NCI-H2196 treated with DMSO at 0.1 percent for 48 hours (cell line): Measurements from ENCODE around the gene POU6F2.

Experiments
- DNase-seq: peaks from one replicate; lab custom pipeline; 2025; ENCODE audit not compliant: unreplicated experiment; lab: John Stamatoyannopoulos, UW

The POU6F2 gene

GRCh38 chr7:39105720-39106119, 128.0 kb downstream of the POU6F2 start:
- DNase-seq: no peak

GRCh38 chr7:39125846-39126245, 148.1 kb downstream of the POU6F2 start:
- no peak for DNase-seq

DNA sequence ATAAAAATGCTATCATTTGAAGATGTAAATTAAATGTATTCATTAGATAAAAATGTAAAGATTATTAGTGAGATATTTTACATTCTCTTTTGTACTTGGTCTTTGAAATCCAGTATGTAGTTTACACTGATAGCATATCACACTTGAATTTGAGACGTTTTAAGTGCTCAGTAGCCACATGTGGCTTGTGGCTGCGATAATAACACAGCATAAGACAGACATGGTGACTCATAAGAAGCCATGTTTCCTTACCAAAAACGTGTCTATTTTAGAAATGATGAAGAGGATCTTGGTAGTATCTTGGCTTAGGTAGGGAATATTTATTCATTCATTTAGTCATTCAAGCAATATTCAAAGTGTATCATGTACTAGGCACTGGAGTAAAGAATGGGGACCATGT, 149.3 kb downstream of the POU6F2 start:
- no peak for DNase-seq

DNA sequence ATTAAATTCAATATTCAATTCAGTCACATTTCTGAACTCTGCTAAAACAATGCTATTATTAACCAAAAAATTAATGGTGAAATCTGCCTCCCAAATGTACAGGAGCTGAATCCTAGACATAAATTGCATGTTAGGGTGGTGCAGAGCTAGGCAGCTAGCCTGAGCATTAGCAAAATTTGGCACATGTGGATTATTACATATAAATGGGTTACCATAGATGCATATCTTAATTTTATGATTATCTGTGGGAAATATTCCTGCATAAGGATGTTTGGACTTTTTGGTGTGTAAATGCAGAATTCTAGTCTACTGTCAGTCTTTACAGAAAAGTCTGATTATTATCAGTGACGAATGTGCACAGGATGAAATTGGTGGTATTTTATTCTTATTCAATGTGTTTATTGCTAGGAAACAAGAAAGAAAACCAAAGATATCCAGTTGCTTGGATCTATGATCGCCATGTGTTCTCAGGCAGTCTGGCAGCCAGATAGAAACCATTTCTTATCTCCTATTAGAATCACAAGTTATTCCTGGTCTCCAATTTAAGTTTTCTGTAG, 150.7 kb downstream of the POU6F2 start:
- no peak for DNase-seq

- no peak for DNase-seq
Observed at GRCh38 chr7:39130274-39130673, 152.6 kb downstream of the POU6F2 start.

DNA sequence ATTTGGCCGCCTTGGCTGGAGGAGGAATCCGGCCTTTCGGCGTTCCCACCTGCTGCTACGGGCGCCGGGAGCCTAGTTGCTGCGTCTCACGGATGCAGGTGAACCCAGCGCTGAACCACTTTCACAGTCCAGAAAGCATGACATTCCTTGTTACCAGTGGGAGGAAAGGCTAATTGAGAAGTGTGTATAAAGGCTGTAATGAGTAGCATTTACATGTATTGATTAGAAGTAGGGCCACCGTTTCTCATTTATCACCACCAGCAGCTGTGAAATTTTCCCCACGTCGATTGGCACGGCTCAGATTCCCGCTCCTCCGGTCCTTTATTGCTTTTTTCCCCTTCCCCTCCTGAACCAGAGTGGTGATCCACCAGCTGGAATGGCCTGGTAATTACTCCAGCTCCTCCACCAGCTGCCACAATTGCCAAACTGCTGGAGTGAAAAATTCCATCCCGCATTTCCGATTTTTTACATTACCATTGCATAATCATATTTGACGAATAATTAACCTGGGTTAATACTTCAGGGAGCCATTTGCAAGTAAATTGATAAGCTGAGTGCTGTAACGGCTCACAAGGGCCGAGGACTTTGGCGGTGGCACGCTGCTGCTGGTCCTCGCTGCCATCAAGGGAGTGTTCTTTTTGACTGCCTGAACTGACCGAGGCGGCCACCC, 153.3 kb downstream of the POU6F2 start:
- no peak for DNase-seq

DNA sequence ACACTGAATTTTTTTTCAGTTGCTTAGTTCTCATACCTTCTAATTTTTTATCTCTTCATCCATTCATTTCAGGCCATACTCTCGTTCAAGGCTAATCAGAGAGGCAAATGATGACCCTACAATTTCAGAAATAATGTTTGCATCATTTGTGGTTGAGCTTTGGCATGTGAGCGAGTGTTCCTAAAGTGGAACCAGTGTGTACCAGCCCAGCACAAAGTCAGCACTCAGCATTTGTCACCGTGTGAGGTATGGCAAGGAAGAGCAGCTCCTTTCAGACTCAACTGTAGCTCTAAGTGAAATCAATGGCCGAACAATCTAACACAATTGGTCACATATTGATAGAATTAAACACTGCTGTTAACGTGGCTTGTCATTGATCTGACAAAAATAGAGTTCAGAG, 154.6 kb downstream of the POU6F2 start:
- DNase-seq: no peak

- no peak for DNase-seq
Observed at GRCh38 chr7:39133088-39133487, 155.4 kb downstream of the POU6F2 start.

- no peak for DNase-seq
Observed at GRCh38 chr7:39137480-39137879, 159.8 kb downstream of the POU6F2 start.

DNA sequence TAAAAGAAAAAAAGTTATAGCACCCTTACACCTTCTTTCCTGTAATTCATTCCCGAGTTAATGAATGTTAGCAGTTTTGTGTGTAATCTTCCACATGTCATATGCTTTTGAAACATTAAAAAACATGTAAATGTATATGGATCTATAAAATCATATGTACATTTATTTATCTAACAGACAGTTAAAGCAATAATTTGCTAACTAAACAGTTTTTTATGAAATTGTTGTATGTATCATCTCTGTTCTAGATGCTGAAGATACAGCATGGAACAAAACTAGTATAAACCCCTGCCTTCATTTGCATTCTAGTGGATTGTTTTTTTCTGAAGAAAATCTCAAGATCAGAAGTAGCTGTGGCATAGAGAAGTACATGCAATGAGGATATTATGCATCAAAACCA, 165.0 kb downstream of the POU6F2 start:
- no peak for DNase-seq

- no peak for DNase-seq
Observed at GRCh38 chr7:39144420-39144819, 166.7 kb downstream of the POU6F2 start.

DNA sequence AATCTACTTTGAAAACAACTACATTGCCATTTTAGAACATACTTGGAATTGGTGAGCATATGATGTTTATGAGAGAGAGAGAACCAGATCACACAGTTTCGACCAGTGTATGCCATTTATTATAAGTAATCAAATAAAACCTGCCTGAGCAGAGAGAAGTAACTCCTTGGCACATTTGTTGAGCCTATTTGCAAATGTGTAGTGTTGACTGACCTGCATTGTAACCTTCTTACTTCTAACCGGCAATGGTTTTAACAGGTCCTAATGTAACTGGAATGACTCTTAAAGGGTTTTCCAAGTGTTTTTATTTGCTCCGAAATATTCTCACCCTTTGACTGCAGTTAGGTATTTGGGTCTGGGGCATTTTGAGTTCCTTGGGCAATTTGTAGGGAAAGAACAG, 167.6 kb downstream of the POU6F2 start:
- DNase-seq: no peak

DNA sequence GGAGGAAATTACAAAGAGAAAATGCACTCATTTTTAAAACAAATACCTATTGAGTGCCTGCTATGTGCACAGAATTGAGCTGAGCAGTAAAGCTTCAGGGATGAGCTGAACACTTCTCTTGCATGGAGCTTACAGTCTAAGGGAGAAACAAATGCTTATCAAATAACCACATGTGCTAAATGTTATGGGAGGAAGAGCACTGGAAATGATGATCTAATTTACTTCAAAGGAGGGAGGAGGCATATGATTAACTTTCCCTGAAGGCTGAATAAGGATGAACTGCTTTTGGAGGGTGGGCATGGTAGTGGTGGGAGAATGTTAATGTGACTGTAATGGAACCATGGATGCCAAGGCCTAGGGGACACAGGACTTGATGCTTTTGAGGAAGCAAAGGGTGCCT, 168.2 kb downstream of the POU6F2 start:
- no peak for DNase-seq

DNA sequence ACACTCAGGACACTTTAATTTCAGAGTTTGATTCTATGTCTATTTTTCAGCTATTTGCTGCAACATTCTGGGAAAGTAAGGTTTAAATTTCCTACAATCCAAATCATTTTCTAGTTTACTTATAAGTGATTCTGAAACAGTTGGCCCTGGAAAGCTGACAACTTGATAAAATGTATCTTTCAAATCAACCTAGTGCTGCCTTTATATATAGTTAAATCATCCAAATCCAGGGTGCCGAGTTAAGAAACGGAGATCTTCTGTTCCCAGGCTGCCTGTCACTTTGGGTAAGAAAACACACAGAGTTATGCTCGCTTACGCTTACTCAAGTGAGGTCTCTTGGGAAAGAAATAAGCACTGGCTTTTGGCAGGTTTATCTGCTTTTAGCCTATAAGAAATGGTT, 175.0 kb downstream of the POU6F2 start:
- no peak for DNase-seq

- no peak for DNase-seq
Observed at GRCh38 chr7:39153113-39153512, 175.4 kb downstream of the POU6F2 start.

- no peak for DNase-seq
Observed at GRCh38 chr7:39153647-39154046, 175.9 kb downstream of the POU6F2 start.

DNA sequence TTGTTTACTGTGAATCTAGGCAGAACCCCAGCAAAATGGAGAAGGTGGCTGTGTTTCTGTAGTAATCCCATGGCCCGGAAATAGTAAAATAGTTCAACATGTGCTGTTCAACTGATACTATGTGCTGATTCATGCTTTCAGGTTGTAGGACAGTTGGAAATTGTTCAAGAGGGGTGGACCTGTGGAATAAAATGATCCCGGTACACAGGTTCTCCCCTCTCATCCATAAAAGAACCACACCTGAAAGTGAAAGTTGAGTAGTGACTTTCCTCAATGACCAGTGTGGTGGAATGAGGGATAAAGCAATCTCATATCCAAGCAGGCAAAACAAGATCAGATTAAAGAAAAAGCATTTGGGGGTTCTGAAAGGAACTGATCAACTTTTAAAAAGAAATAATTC, 177.1 kb downstream of the POU6F2 start:
- DNase-seq: no peak

GRCh38 chr7:39158367-39158766, 180.7 kb downstream of the POU6F2 start:
- DNase-seq: no peak

DNA sequence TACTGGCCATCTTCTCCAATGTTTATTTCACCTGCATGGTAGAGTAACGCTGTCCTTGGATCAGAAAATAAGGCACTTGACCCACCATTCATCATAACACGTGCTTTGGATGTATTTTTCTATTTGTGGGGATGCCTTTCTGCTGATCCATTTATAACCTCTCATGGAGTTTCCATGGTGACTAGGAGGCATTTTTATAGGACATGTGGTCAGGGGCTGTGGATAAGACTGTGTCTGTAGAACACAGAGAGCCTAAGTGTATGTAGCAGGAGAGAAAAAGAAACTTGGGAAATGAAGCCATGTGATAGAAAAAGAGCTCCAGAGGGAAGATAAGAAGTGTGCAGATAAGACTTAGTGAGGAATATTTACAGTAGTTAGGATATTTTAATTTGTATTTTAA, 184.2 kb downstream of the POU6F2 start:
- no peak for DNase-seq

DNA sequence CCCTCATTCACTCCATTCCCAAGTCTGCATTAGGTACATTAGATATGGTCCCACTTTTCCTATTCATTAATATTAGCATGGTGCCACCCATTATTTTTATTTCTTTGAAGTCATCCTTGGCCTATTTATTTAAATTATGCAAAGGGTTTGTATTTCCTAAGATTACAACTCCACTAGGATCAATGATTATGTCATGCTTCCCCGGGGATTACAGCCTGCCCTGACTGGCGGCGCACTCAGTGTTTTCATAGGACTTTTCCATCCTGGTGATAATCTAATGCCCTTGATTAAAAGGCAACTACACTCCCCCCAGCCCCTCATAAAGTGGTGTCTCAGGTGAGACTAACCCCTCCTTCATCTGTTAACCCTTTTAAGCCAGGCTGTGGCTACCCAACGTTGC, 187.2 kb downstream of the POU6F2 start:
- DNase-seq: no peak

- DNase-seq: no peak
Observed at GRCh38 chr7:39168403-39169098, 190.8 kb downstream of the POU6F2 start.

DNA sequence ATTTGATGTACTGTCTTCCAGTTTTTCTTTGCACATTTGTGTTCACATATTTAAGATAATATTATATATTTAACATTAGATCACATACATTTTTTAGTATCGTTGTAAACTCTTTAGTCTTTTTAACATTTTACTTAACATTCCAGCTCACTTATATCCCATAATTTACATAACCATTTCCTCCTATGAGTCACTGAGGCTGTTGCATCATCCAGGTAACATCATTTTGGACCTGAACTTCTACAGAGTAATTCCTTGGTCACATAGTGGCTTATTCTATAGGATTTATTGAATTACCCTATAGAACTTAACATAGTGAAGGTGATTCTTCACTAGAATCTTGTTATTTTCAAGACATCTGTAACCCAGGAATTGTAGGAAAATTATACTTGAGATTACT, 194.4 kb downstream of the POU6F2 start:
- DNase-seq: no peak

DNA sequence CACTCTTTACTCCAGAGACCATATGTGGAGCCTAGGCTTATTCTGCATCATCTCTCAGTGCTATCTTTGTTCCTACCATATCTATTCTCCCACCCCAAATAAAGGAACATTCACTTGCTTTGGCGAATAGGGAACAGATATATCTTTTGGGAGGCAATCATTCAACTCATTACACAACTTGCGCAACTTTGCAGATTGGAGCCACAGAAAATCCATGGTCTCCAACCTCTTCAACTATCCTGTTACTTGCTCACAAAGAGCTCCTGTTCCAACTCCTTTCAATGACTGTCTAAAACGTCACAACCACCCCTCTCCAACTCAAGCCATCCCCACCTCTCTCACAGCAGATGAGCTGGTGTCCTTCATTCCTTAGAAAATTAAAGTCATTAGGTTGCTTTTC, 203.7 kb downstream of the POU6F2 start:
- no peak for DNase-seq
